Measurements from ENCODE around the gene CFAP77.

The CFAP77 gene

GRCh38 chr9:132478353-132479050 is 68.5 kb downstream of the CFAP77 start:
- TF ChIP-seq CTCF (IDR thresholded peaks at IDR 0.05; ENCODE audit: low read depth, low read length) = no peak
- Histone ChIP-seq H3K9me3 (ENCODE audit: severe bottlenecking) (no peaks in the 10 kb centered on the region), H3K27me3 (ENCODE audit: insufficient read depth, low read depth, severe bottlenecking) (no peaks in the 10 kb centered on the region), H3K27ac (no peak overlapping the region), H3K4me3 (ENCODE audit: low read depth, low read length) (no peak overlapping the region), H3K36me3 (no peaks in the 10 kb centered on the region)
- DNase-seq = no peak

GRCh38 chr9:132479733-132480132 is 69.7 kb downstream of the CFAP77 start:
- DNase-seq = no peak
- no peaks in the 10 kb centered on the region for H3K27me3 ChIP-seq (ENCODE audit: insufficient read depth, low read depth, severe bottlenecking)
- H3K36me3 ChIP-seq = no peaks in the 10 kb centered on the region
- no peak overlapping the region for H3K4me3 ChIP-seq (ENCODE audit: low read depth, low read length)
- H3K27ac ChIP-seq = no peak overlapping the region
- TF ChIP-seq CTCF (IDR thresholded peaks at IDR 0.05; ENCODE audit: low read depth, low read length) = no peak
- H3K9me3 ChIP-seq (ENCODE audit: severe bottlenecking) = no peaks in the 10 kb centered on the region

- TF ChIP-seq CTCF (IDR thresholded peaks at IDR 0.05; ENCODE audit: low read depth, low read length) = no peak
- H3K9me3 ChIP-seq (ENCODE audit: severe bottlenecking) = no peaks in the 10 kb centered on the region
- no peak overlapping the region for H3K27ac ChIP-seq
- DNase-seq = no peak
- no peak overlapping the region for H3K4me3 ChIP-seq (ENCODE audit: low read depth, low read length)
- H3K27me3 ChIP-seq (ENCODE audit: insufficient read depth, low read depth, severe bottlenecking) = no peaks in the 10 kb centered on the region
- no peaks in the 10 kb centered on the region for H3K36me3 ChIP-seq
Observed at GRCh38 chr9:132481053-132481849, 71.2 kb downstream of the CFAP77 start.

DNA sequence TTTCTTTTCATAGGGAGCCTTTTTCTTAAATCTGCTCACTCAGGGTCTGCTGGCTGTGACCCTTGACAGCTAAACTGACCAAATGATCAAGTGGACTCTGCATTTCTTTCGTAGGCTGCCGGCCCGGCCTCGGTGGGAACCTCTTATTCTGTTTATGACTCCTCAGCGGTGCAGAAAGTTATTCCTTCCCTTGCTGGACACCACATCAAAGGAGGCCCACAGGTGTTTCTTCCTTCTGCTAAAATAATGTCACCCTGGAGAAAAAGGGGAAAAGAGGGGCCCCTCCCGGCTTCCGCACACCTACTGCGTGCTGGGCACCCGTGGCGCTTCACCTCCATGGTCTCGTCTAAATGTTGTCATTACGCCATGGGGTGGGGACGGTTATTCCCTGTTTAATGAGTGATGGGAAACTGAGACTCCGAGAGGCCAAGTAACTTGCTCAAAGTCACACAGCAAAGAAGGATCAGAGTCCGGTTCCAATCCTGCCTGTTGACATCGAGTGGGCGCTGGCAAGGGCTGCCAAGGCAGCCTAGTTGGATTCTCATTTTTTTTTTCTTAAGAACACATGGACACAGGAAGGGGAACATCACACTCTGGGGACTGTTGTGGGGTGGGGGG is 72.3 kb downstream of the CFAP77 start:
- no peak overlapping the region for H3K27ac ChIP-seq
- no peak for DNase-seq
- H3K27me3 ChIP-seq (ENCODE audit: insufficient read depth, low read depth, severe bottlenecking) = no peaks in the 10 kb centered on the region
- TF ChIP-seq CTCF (IDR thresholded peaks at IDR 0.05; ENCODE audit: low read depth, low read length) = no peak
- no peak overlapping the region for H3K4me3 ChIP-seq (ENCODE audit: low read depth, low read length)
- H3K36me3 ChIP-seq = no peaks in the 10 kb centered on the region
- H3K9me3 ChIP-seq (ENCODE audit: severe bottlenecking) = no peaks in the 10 kb centered on the region

DNA sequence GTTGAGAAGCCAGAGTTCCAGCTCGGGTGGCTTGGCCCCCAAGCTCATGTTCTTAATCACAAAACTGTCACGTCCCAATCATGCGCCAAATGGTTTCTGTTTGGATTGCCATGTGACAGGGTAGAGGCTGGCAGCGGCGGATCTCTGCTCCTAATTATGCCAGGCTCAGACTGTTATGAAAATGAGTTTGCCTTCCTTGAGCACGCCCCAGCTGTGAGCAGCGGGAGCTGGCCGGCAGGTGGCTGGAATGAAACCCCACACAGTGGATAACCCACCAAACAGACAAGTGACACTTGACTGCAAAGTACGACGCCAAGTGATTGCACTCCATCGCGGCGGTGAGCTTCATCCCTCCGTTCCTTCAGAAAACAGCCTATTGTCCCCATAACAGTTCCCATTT is 75.4 kb downstream of the CFAP77 start:
- H3K9me3 ChIP-seq (ENCODE audit: severe bottlenecking) = no peaks in the 10 kb centered on the region
- no peak for TF ChIP-seq CTCF (IDR thresholded peaks at IDR 0.05; ENCODE audit: low read depth, low read length)
- H3K4me3 ChIP-seq (ENCODE audit: low read depth, low read length) = no peak overlapping the region
- no peak for DNase-seq
- H3K36me3 ChIP-seq = no peaks in the 10 kb centered on the region
- no peak overlapping the region for H3K27ac ChIP-seq
- H3K27me3 ChIP-seq (ENCODE audit: insufficient read depth, low read depth, severe bottlenecking) = no peaks in the 10 kb centered on the region

Measured in WERI-Rb-1 (cell line).